RWPE2 (cell line): ENCODE measurements around the gene RORC.

Experiments used
- ATAC-seq: fragments of 200-7000 bp; cut with Tn5 transposase; 3 replicates; pipeline ENCODE4 v1.9.1; 2021; ENCODE audit warnings: low read depth
- DNase-seq: peaks from one replicate; pipeline ENCODE4 v3.0.0-alpha.2; 2020; ENCODE audit warnings: low spot score
- H3K27ac ChIP-seq: fragments of 450-650 bp; 2 replicates; pipeline ENCODE4 v1.5.1; 2017; ENCODE audit warnings: mild to moderate bottlenecking; ENCODE audit not compliant: poor library complexity, severe bottlenecking
- H3K27me3 ChIP-seq: fragments of 250-450 bp; sonication (Bioruptor Pico); 2 replicates; pipeline ENCODE4 v1.5.1; 2021; ENCODE audit warnings: mild to moderate bottlenecking, moderate library complexity; ENCODE audit not compliant: insufficient read depth, poor library complexity, severe bottlenecking
- H3K36me3 ChIP-seq: fragments of 250-450 bp; sonication (Bioruptor Pico); 2 replicates; pipeline ENCODE4 v1.5.1; 2020; ENCODE audit warnings: low read depth, mild to moderate bottlenecking, moderate library complexity
- H3K4me1 ChIP-seq: fragments of 250-450 bp; sonication (Bioruptor Pico); 2 replicates; pipeline ENCODE4 v1.5.1; 2021; ENCODE audit warnings: mild to moderate bottlenecking, moderate library complexity; ENCODE audit not compliant: insufficient read depth, poor library complexity, severe bottlenecking
- H3K4me3 ChIP-seq: fragments of 250-450 bp; sonication (Bioruptor Pico); 2 replicates; pipeline ENCODE4 v1.5.1; 2021; ENCODE audit warnings: mild to moderate bottlenecking, moderate library complexity; ENCODE audit not compliant: severe bottlenecking
- H3K9me3 ChIP-seq: fragments of 250-450 bp; sonication (Bioruptor Pico); 2 replicates; pipeline ENCODE4 v1.5.1; 2021; ENCODE audit warnings: mild to moderate bottlenecking, moderate library complexity; ENCODE audit not compliant: severe bottlenecking
- TF ChIP-seq, protein P1 (sequence below): fragments of 450-650 bp; IDR thresholded peaks from one replicate; pipeline ENCODE4 v1.5.1; 2017; ENCODE audit warnings: mild to moderate bottlenecking, moderate library complexity; ENCODE audit not compliant: poor library complexity, severe bottlenecking

RORC gene

DNA sequence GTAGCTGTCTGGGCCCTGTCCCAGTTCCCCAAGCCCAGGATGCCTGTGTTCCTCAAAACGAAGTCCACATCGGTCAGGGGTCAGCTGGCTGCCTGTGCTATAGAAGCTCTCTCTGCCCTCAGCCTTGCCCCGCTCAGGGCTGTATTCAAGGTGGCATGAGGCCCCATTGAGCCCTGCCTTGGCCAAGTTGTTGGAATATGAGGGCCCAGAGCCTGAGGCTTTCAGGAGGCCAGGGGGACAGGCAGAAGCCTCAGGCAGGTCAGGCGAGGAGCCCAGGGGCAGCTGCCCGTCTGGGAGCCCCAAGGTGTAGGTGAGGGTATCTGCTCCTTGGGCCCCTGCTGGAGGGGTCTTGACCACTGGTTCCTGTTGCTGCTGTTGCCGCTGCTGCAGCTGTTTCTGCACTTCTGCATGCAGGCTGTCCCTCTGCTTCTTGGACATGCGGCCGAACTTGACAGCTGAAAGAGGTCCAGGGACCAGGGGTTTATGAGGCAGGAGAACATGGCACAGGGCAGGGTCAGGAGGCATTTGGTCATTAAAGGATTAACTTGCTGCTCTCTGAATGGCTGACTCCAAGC lies 16.5 kb downstream of the RORC start:
- H3K4me3 ChIP-seq = no peak overlapping the region
- no peak for DNase-seq
- TF ChIP-seq, protein P1, sequence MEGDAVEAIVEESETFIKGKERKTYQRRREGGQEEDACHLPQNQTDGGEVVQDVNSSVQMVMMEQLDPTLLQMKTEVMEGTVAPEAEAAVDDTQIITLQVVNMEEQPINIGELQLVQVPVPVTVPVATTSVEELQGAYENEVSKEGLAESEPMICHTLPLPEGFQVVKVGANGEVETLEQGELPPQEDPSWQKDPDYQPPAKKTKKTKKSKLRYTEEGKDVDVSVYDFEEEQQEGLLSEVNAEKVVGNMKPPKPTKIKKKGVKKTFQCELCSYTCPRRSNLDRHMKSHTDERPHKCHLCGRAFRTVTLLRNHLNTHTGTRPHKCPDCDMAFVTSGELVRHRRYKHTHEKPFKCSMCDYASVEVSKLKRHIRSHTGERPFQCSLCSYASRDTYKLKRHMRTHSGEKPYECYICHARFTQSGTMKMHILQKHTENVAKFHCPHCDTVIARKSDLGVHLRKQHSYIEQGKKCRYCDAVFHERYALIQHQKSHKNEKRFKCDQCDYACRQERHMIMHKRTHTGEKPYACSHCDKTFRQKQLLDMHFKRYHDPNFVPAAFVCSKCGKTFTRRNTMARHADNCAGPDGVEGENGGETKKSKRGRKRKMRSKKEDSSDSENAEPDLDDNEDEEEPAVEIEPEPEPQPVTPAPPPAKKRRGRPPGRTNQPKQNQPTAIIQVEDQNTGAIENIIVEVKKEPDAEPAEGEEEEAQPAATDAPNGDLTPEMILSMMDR = no peak
- no peaks in the 10 kb centered on the region for H3K9me3 ChIP-seq
- H3K27ac ChIP-seq = no peak overlapping the region
- H3K4me1 ChIP-seq = no peaks in the 10 kb centered on the region
- H3K27me3 ChIP-seq = no peaks in the 10 kb centered on the region
- no peak for ATAC-seq
- no peaks in the 10 kb centered on the region for H3K36me3 ChIP-seq

DNA sequence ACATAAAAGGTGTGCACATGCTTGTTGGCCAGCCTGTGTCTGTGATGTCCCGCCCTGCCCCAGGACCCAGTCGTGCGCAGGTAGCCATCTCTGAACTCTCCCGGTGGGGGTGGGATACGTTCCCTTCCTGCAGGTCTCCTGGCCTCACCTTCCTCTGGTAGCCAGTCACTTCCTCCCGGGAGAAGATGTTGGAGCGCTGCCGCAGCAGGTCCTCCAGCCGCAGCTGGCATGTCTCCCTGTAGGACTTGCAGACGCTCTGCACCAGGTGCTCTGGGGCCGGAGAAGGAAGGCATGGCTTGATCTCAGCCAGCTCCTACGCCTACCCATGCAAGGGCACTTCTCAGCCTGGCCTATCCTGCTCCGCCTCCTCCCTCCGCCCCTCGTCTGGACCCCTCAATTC lies 17.2 kb downstream of the RORC start:
- Histone ChIP-seq H3K9me3 (no peaks in the 10 kb centered on the region), H3K36me3 (no peaks in the 10 kb centered on the region), H3K4me1 (no peaks in the 10 kb centered on the region), H3K27ac (no peak overlapping the region), H3K4me3 (no peak overlapping the region), H3K27me3 (no peaks in the 10 kb centered on the region)
- DNase-seq (peak; percentile 35), ATAC-seq (no peak)
- TF ChIP-seq, protein P1 = no peak

GRCh38 chr1:151813271-151813977 lies 18.2 kb downstream of the RORC start:
- ATAC-seq (no peak), DNase-seq (no peak)
- no peaks in the 10 kb centered on the region for H3K27me3 ChIP-seq
- no peak overlapping the region for H3K4me3 ChIP-seq
- TF ChIP-seq, protein P1 = no peak
- H3K9me3 ChIP-seq = no peaks in the 10 kb centered on the region
- H3K4me1 ChIP-seq = no peaks in the 10 kb centered on the region
- H3K27ac ChIP-seq = no peak overlapping the region
- no peaks in the 10 kb centered on the region for H3K36me3 ChIP-seq

DNA sequence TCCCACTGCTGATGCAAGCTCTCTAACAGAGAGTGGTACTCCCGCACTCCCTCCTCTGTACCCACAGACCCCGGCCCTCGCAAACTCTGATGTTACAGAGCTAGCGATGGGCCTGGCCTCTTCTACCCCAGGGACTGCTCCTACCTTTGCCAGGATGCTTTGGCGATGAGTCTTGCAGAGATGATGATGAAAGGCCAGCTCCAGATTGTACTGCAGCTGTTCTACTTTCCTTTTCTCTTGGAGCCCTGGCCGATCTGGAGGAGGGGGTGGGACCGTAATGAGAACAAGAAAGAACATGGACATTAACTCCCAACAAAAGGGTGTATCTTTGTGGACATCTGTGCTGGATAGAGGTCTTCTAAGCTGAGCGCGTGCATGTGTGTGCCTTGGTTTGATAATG lies 20.4 kb downstream of the RORC start:
- no peak overlapping the region for H3K27ac ChIP-seq
- H3K4me3 ChIP-seq = no peak overlapping the region
- TF ChIP-seq, protein P1 = no peak
- no peak for ATAC-seq
- no peak for DNase-seq
- no peaks in the 10 kb centered on the region for H3K27me3 ChIP-seq
- no peaks in the 10 kb centered on the region for H3K36me3 ChIP-seq
- H3K4me1 ChIP-seq = no peaks in the 10 kb centered on the region
- no peaks in the 10 kb centered on the region for H3K9me3 ChIP-seq

GRCh38 chr1:151809985-151810556 lies 21.5 kb downstream of the RORC start:
- Histone ChIP-seq H3K27me3 (no peaks in the 10 kb centered on the region), H3K27ac (no peak overlapping the region), H3K9me3 (no peaks in the 10 kb centered on the region), H3K4me1 (no peaks in the 10 kb centered on the region), H3K4me3 (no peak overlapping the region), H3K36me3 (no peaks in the 10 kb centered on the region)
- ATAC-seq (no peak), DNase-seq (no peak)
- TF ChIP-seq, protein P1 = no peak
